ENCODE results near the gene E2F1.

E2F1 gene

DNA sequence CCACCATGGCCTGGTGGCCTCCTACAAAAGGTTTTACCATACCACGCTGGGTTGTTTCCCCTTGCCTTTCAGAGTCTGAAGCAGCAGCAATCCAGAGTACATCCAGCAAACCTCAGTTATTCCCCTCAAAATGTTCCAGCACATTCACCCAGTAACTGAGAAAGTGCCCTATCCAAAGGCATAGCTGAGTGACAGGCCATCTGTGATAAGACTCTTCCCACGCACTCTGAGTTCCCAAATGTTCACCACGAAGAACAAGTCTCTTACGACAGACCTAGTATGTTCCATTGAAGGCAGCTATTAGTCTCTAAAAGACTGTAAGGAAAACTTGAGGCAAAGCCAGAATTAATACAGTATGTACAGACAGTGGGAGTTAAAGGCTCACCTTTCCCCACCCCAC lies 55.7 kb downstream of the E2F1 start:
- DNase-seq, result no peak

DNA sequence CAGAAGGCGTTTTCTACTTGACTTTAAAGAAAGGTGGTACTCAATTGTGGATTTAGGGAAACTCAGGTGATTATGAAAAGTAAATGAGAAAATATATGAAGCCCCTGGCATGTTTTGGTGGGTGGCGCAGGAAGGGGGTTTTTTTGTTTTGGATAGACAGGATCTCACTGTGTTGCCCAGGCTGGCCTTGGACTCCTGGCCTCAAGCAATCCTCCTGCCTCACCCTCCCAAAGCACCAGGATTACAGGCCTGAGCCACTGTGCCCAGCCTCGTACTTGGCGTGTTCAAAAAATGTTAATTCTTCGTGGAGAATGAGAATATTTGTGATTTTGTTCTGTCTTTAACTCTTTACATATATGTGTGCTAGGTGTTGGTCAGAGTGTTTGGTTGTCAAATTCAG lies 56.2 kb downstream of the E2F1 start:
- DNase-seq, result no peak

DNA sequence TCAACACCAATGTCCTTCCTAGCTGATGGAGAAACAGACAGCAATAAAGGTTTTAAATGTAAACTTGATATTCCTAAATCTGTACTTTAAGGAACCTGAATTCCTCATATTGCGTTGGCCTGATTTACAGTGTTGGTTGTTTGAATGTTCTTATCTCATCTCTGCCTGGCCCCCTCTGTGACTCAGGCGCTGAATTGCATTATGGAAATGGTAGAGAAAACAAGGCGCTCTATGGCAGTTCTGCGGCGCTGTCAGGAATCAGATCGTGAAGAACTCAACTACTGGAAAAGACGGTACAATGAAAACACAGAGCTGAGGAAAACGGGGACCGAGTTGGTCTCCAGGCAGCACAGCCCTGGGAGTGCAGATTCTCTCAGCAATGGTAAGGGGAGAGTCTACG lies 56.7 kb downstream of the E2F1 start:
- DNase-seq, result no peak

DNA sequence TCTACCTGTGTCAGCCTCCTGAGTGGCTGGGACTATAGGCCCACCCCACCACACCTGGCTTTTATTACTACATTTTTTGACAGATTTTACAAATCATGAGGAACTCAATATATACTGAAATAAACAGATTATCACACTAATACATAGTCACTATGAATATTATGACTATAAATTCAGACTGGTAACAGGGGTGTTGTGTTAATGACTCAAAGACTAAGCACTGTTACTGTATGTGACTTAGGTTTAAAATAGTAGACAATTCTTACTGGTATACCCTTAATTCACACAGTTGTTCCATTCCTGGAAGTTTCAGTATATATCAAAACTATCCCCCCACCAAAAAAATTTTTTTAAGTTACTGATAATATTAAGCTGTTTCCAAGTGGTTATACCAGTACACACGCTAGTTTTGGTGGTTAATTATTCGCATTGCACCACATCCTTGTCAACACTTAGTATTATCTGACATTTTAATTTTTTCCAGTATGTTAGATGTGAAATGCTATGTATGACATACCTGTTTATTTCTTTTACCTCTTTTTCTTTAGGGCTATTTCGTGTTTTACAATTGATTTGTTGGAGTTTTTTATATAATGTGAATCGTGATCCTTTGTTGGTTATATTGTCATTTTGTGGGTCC lies 58.5 kb downstream of the E2F1 start:
- no peak for DNase-seq

DNA sequence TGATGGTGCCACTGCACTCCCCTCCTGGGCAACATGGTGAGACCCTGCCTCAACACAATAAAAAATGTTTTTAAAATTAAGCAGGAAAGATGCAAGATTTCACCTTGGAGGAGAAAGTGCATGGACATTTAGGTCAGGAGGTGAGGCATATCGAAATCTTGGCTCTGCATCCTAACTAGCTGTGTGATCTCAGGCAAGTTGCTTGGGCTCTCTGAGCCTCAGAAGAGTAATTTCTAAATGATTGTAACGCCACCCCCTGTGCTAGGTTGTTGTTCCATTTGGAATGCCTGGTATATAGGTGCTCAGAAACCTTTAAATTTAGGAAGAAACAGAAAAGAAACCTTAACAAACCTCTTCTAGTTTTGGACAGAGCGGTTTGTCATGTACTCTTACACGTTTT lies 60.0 kb downstream of the E2F1 start:
- no peak for DNase-seq

Data from NCI-H226 (cell line).